ENCODE data around the gene ANGPTL8.

- TF ChIP-seq, protein P1, sequence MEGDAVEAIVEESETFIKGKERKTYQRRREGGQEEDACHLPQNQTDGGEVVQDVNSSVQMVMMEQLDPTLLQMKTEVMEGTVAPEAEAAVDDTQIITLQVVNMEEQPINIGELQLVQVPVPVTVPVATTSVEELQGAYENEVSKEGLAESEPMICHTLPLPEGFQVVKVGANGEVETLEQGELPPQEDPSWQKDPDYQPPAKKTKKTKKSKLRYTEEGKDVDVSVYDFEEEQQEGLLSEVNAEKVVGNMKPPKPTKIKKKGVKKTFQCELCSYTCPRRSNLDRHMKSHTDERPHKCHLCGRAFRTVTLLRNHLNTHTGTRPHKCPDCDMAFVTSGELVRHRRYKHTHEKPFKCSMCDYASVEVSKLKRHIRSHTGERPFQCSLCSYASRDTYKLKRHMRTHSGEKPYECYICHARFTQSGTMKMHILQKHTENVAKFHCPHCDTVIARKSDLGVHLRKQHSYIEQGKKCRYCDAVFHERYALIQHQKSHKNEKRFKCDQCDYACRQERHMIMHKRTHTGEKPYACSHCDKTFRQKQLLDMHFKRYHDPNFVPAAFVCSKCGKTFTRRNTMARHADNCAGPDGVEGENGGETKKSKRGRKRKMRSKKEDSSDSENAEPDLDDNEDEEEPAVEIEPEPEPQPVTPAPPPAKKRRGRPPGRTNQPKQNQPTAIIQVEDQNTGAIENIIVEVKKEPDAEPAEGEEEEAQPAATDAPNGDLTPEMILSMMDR (IDR thresholded peaks at IDR 0.05; ENCODE audit: low read depth, low read length, missing input control) = no peak
- TF ChIP-seq, protein P2, sequence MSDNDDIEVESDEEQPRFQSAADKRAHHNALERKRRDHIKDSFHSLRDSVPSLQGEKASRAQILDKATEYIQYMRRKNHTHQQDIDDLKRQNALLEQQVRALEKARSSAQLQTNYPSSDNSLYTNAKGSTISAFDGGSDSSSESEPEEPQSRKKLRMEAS (IDR thresholded peaks at IDR 0.05) = no peak
- TF ChIP-seq, protein P3, sequence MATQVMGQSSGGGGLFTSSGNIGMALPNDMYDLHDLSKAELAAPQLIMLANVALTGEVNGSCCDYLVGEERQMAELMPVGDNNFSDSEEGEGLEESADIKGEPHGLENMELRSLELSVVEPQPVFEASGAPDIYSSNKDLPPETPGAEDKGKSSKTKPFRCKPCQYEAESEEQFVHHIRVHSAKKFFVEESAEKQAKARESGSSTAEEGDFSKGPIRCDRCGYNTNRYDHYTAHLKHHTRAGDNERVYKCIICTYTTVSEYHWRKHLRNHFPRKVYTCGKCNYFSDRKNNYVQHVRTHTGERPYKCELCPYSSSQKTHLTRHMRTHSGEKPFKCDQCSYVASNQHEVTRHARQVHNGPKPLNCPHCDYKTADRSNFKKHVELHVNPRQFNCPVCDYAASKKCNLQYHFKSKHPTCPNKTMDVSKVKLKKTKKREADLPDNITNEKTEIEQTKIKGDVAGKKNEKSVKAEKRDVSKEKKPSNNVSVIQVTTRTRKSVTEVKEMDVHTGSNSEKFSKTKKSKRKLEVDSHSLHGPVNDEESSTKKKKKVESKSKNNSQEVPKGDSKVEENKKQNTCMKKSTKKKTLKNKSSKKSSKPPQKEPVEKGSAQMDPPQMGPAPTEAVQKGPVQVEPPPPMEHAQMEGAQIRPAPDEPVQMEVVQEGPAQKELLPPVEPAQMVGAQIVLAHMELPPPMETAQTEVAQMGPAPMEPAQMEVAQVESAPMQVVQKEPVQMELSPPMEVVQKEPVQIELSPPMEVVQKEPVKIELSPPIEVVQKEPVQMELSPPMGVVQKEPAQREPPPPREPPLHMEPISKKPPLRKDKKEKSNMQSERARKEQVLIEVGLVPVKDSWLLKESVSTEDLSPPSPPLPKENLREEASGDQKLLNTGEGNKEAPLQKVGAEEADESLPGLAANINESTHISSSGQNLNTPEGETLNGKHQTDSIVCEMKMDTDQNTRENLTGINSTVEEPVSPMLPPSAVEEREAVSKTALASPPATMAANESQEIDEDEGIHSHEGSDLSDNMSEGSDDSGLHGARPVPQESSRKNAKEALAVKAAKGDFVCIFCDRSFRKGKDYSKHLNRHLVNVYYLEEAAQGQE (IDR thresholded peaks at IDR 0.05) = no peak
- TF ChIP-seq NR2F2 (IDR thresholded peaks at IDR 0.05) (no peak), JUND (IDR thresholded peaks at IDR 0.05) (no peak), ATF3 (IDR thresholded peaks at IDR 0.05) (no peak), RAD21 (IDR thresholded peaks at IDR 0.05) (no peak), TAF1 (conservative IDR thresholded peaks at IDR 0.05) (no peak), YY1 (IDR thresholded peaks at IDR 0.05) (no peak), EGR1 (IDR thresholded peaks at IDR 0.05; ENCODE audit: low read depth in 2 of 2) (no peak), GABPA (IDR thresholded peaks at IDR 0.05 in 1 of 2, conservative IDR thresholded peaks at IDR 0.05 in 1 of 2) (no peak)
- TF ChIP-seq, protein P4, sequence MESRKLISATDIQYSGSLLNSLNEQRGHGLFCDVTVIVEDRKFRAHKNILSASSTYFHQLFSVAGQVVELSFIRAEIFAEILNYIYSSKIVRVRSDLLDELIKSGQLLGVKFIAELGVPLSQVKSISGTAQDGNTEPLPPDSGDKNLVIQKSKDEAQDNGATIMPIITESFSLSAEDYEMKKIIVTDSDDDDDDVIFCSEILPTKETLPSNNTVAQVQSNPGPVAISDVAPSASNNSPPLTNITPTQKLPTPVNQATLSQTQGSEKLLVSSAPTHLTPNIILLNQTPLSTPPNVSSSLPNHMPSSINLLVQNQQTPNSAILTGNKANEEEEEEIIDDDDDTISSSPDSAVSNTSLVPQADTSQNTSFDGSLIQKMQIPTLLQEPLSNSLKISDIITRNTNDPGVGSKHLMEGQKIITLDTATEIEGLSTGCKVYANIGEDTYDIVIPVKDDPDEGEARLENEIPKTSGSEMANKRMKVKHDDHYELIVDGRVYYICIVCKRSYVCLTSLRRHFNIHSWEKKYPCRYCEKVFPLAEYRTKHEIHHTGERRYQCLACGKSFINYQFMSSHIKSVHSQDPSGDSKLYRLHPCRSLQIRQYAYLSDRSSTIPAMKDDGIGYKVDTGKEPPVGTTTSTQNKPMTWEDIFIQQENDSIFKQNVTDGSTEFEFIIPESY (IDR thresholded peaks at IDR 0.05) = no peak
Measured at GRCh38 chr19:11233073-11233472, 6.3 kb upstream of the ANGPTL8 start.
